Hepatocyte (in vitro differentiated cells): ENCODE results near the gene SLC2A8.

Source experiments
- EZH2 ChIP-seq: fragments of 200-600 bp; sonication (generic); IDR thresholded peaks from 2 replicates; pipeline ENCODE4 v1.6.1; 2016; ENCODE audit warnings: antibody characterized with exemption, mild to moderate bottlenecking, borderline replicate concordance
- TF ChIP-seq, protein P1 (sequence below): fragments of 200-600 bp; sonication (generic); IDR thresholded peaks from 2 replicates; pipeline ENCODE4 v1.5.1; 2016; ENCODE audit warnings: antibody characterized with exemption, mild to moderate bottlenecking; ENCODE audit not compliant: poor library complexity

DNA sequence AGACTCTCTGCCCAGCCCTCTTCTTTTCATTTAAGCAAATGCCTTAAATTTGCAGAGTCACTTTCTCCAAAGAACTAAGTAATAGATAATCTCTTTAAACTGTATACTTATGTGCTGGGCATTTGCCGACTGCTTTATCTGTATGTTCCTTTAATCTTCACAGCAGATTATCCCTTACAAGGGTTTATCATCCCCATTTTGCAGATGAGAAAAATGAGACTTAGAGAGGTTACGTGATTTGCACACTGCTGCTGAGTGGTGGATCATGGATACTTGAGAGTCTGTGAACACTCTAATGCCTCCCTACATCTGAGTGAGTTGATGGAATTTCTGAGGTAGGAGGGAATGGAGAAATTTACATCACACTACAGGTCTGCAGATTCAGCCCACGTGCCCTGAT, 31.4 kb downstream of the SLC2A8 start:
- TF ChIP-seq, protein P1, sequence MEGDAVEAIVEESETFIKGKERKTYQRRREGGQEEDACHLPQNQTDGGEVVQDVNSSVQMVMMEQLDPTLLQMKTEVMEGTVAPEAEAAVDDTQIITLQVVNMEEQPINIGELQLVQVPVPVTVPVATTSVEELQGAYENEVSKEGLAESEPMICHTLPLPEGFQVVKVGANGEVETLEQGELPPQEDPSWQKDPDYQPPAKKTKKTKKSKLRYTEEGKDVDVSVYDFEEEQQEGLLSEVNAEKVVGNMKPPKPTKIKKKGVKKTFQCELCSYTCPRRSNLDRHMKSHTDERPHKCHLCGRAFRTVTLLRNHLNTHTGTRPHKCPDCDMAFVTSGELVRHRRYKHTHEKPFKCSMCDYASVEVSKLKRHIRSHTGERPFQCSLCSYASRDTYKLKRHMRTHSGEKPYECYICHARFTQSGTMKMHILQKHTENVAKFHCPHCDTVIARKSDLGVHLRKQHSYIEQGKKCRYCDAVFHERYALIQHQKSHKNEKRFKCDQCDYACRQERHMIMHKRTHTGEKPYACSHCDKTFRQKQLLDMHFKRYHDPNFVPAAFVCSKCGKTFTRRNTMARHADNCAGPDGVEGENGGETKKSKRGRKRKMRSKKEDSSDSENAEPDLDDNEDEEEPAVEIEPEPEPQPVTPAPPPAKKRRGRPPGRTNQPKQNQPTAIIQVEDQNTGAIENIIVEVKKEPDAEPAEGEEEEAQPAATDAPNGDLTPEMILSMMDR, result no peak
- no peak for TF ChIP-seq EZH2
